GM23338 (cell line): Measurements from ENCODE around the gene TOMM7. TPM values are rescaled to one million over a fixed set of nuclear protein-coding genes. Genes with fewer than 3 reads are reported as not detected.

Experiments used
- ATAC-seq: fragments of 200-7000 bp; cut with Tn5 transposase; 3 replicates; pipeline ENCODE4 v1.9.1; 2020
- DNase-seq: peaks from one replicate; pipeline ENCODE4 v3.0.0-alpha.2; 2015; ENCODE audit warnings: low spot score
- H2AFZ ChIP-seq: fragments of 200-600 bp; sonication (generic); 2 replicates; pipeline ENCODE4 v1.8.0; 2016; ENCODE audit warnings: antibody characterized with exemption, mild to moderate bottlenecking, moderate library complexity
- H3F3A ChIP-seq: fragments of 200-600 bp; sonication (generic); replicated peaks from 2 replicates; pipeline ENCODE4 v1.8.0; 2017; ENCODE audit warnings: antibody characterized with exemption, mixed run types, low read depth
- H3K27ac ChIP-seq: fragments of 200-600 bp; sonication (generic); 2 replicates; pipeline ENCODE4 v1.6.1; 2016; ENCODE audit warnings: low read depth
- H3K27me3 ChIP-seq: fragments of 200-600 bp; sonication (generic); 2 replicates; pipeline ENCODE4 v1.8.0; 2016; ENCODE audit warnings: mild to moderate bottlenecking, mixed run types, moderate library complexity; ENCODE audit not compliant: insufficient read depth
- H3K36me3 ChIP-seq: fragments of 200-600 bp; sonication (generic); 2 replicates; pipeline ENCODE4 v1.8.0; 2016; ENCODE audit warnings: mild to moderate bottlenecking; ENCODE audit not compliant: insufficient read depth
- H3K4me1 ChIP-seq: fragments of 200-600 bp; sonication (generic); 2 replicates; pipeline ENCODE4 v1.8.0; 2016; ENCODE audit warnings: mild to moderate bottlenecking, moderate library complexity; ENCODE audit not compliant: insufficient read depth
- H3K4me2 ChIP-seq: fragments of 200-600 bp; sonication (generic); 2 replicates; pipeline ENCODE4 v1.7.1; 2017; ENCODE audit warnings: mixed run types
- H3K4me3 ChIP-seq: fragments of 200-600 bp; sonication (generic); 2 replicates; pipeline ENCODE4 v1.6.1; 2016; ENCODE audit warnings: mixed run types
- H3K79me2 ChIP-seq: fragments of 200-600 bp; sonication (generic); replicated peaks from 2 replicates; pipeline ENCODE4 v1.8.0; 2017; ENCODE audit warnings: mild to moderate bottlenecking; ENCODE audit not compliant: insufficient read depth
- H3K9me2 ChIP-seq: fragments of 200-600 bp; sonication (generic); 2 replicates; pipeline ENCODE4 v1.8.0; 2017; ENCODE audit not compliant: insufficient read depth
- H4K20me1 ChIP-seq: fragments of 200-600 bp; sonication (generic); replicated peaks from 2 replicates; pipeline ENCODE4 v1.8.0; 2017; ENCODE audit warnings: mild to moderate bottlenecking; ENCODE audit not compliant: insufficient read depth
- H3K27ac Mint-ChIP-seq: 2 replicates; pipeline ENCODE4 v1.8.0; 2020; ENCODE audit warnings: inconsistent platforms, mild to moderate bottlenecking, moderate library complexity, mixed read lengths
- H3K27me3 Mint-ChIP-seq: 3 replicates; pipeline ENCODE4 v1.8.0; 2022; ENCODE audit warnings: low read depth, mild to moderate bottlenecking, moderate library complexity, mixed read lengths, inconsistent platforms; ENCODE audit not compliant: insufficient read depth, poor library complexity
- H3K36me3 Mint-ChIP-seq: 3 replicates; pipeline ENCODE4 v1.8.0; 2021; ENCODE audit warnings: low read depth, mild to moderate bottlenecking, inconsistent platforms, moderate library complexity, mixed read lengths
- H3K4me1 Mint-ChIP-seq: 3 replicates; pipeline ENCODE4 v1.8.0; 2020; ENCODE audit warnings: mild to moderate bottlenecking, inconsistent platforms, mixed read lengths
- H3K4me3 Mint-ChIP-seq: 3 replicates; pipeline ENCODE4 v1.8.0; 2021; ENCODE audit warnings: moderate library complexity, mild to moderate bottlenecking, inconsistent platforms, mixed read lengths
- H3K9me3 Mint-ChIP-seq: 3 replicates; pipeline ENCODE4 v1.8.0; 2020; ENCODE audit warnings: moderate library complexity, mild to moderate bottlenecking, inconsistent platforms, mixed read lengths
- CREB1 ChIP-seq: fragments of 250-450 bp; sonication (Bioruptor Pico); IDR thresholded peaks from 2 replicates; pipeline ENCODE4 v1.5.0; 2020; ENCODE audit warnings: low read depth, mild to moderate bottlenecking, moderate library complexity
- CTCF ChIP-seq, 2 experiments: fragments of 200-600 bp in 1 of 2; sonication (generic) in 1 of 2; conservative IDR thresholded peaks; 2 replicates each; pipeline versions ENCODE4 v1.5.1 to v1.6.1; 2016 to 2017; ENCODE audit warnings: antibody characterized with exemption in 2 of 2, low read depth in 2 of 2, mild to moderate bottlenecking in 2 of 2, moderate library complexity in 1 of 2
- ETS1 ChIP-seq: IDR thresholded peaks from 2 replicates; pipeline ENCODE4 v1.6.1; 2016; ENCODE audit warnings: antibody characterized with exemption
- EZH2 ChIP-seq: fragments of 200-600 bp; sonication (generic); IDR thresholded peaks from one replicate; pipeline ENCODE4 v1.8.0; 2017; ENCODE audit warnings: antibody characterized with exemption, mild to moderate bottlenecking, low read depth; ENCODE audit not compliant: unreplicated experiment
- EZH2phosphoT487 ChIP-seq: fragments of 200-600 bp; sonication (generic); IDR thresholded peaks from one replicate; pipeline ENCODE4 v1.8.1; 2018; ENCODE audit warnings: antibody characterized with exemption; ENCODE audit not compliant: unreplicated experiment
- JUNB ChIP-seq: IDR thresholded peaks from one replicate; pipeline ENCODE4 v1.6.1; 2016; ENCODE audit warnings: antibody characterized with exemption; ENCODE audit not compliant: unreplicated experiment
- NANOG ChIP-seq: IDR thresholded peaks from 2 replicates; pipeline ENCODE4 v1.6.1; 2016; ENCODE audit warnings: antibody characterized with exemption, borderline replicate concordance
- POLR2AphosphoS5 ChIP-seq: IDR thresholded peaks from 2 replicates; pipeline ENCODE4 v1.6.1; 2016; ENCODE audit warnings: antibody characterized with exemption, low read depth
- REST ChIP-seq: IDR thresholded peaks from one replicate; pipeline ENCODE4 v1.6.1; 2018; ENCODE audit warnings: antibody characterized with exemption; ENCODE audit not compliant: unreplicated experiment
- STAT1 ChIP-seq: IDR thresholded peaks from one replicate; pipeline ENCODE4 v1.6.1; 2016; ENCODE audit warnings: antibody characterized with exemption; ENCODE audit not compliant: unreplicated experiment
- ZNF114 ChIP-seq: fragments of 250-450 bp; sonication (Bioruptor Pico); IDR thresholded peaks from 2 replicates; pipeline ENCODE4 v1.5.0; 2020; ENCODE audit warnings: mild to moderate bottlenecking, moderate library complexity
- ZNF331 ChIP-seq: fragments of 250-450 bp; sonication (Bioruptor Pico); IDR thresholded peaks from 2 replicates; pipeline ENCODE4 v1.5.0; 2020; ENCODE audit warnings: low read depth, mild to moderate bottlenecking, moderate library complexity
- ZNF462 ChIP-seq: fragments of 250-450 bp; sonication (Bioruptor Pico); IDR thresholded peaks from 2 replicates; pipeline ENCODE4 v1.5.0; 2020; ENCODE audit warnings: mild to moderate bottlenecking, moderate library complexity
- polyA plus RNA-seq: library from polyadenylated mRNA; unstranded; fragments of >200 nt; fragmentation: Nextera tagmentation; extraction: Ambion mirVana; gene quantifications from 2 replicates; pipeline ENCODE4 v1.2.1, GENCODE V29; 2016
- total RNA-seq: library from RNA; depleted of rRNA; stranded (reverse); fragments of >200 nt; shearing (Covaris generic); gene quantifications from 2 replicates; pipeline ENCODE4 v1.2.3, GENCODE V29; 2014

The TOMM7 gene
- total and polyA plus RNA-seq, 2 experiments from 2014 or later = 164 to 920 TPM

- H3K4me3 Mint-ChIP-seq = peak overlapping the region; percentile 97
- H2AFZ ChIP-seq = no peak overlapping the region
- peak overlapping the region; percentile 93 for H3K4me3 ChIP-seq
- H3K36me3 ChIP-seq = peaks cover 11% of the 10 kb centered on the region; the same call in 1 of the 2 replicates
- no peak for DNase-seq
- H3K27ac ChIP-seq = peak overlapping the region; percentile 46
- H3K4me2 ChIP-seq = peak overlapping the region; percentile 95
- no peaks in the 10 kb centered on the region; the same call in 1 of the 2 replicates for H3F3A ChIP-seq
- TF ChIP-seq ZNF331 (CRISPR knock-in tag) (no peak), CTCF (conservative IDR thresholded peaks at IDR 0.05; ENCODE audit: low read depth in 2 of 2) (no peak), ZNF462 (CRISPR knock-in tag) (no peak), JUNB (no peak), EZH2 (no peak), STAT1 (no peak), EZH2phosphoT487 (no peak), NANOG (no peak), REST (no peak), ZNF114 (no peak), CREB1 (CRISPR knock-in tag) (no peak), POLR2AphosphoS5 (no peak), ETS1 (no peak)
- H3K9me3 Mint-ChIP-seq = no peaks in the 10 kb centered on the region
- ATAC-seq = peak; percentile 61
- H3K4me1 Mint-ChIP-seq = peaks cover 29% of the 10 kb centered on the region
- H3K4me1 ChIP-seq = peaks cover 31% of the 10 kb centered on the region
- peaks cover 25% of the 10 kb centered on the region for H3K36me3 Mint-ChIP-seq
- peaks cover 56% of the 10 kb centered on the region for H3K79me2 ChIP-seq
- H3K27me3 ChIP-seq = no peaks in the 10 kb centered on the region
- H3K9me2 ChIP-seq = no peaks in the 10 kb centered on the region
- H3K27me3 Mint-ChIP-seq = peaks cover 8% of the 10 kb centered on the region
- H4K20me1 ChIP-seq = no peaks in the 10 kb centered on the region
- H3K27ac Mint-ChIP-seq = peak overlapping the region; percentile 97
Observed at GRCh38 chr7:22821702-22822485, 755 bp downstream of the TOMM7 start.
